Fibroblast of the aortic adventitia (primary cell): ENCODE measurements around the gene REEP5. TPM values are rescaled to one million over a fixed set of nuclear protein-coding genes. Genes with fewer than 3 reads are reported as not detected.
"Not testable (repeated sequence)": the region's sequence is repeated elsewhere in the genome, so short reads cannot be mapped to it uniquely, and the experiment has no call there.

ENCODE experiments used
- DNase-seq: peaks from one replicate; pipeline ENCODE4 v3.0.0-alpha.2; 2010; ENCODE audit warnings: low read depth
- H3K4me3 ChIP-seq: 2 replicates; pipeline ENCODE4 v1.5.1; 2011; ENCODE audit warnings: low read depth, mild to moderate bottlenecking, control low read depth, low read length, moderate library complexity
- CTCF ChIP-seq: IDR thresholded peaks from 2 replicates; pipeline ENCODE4 v1.5.1; 2011; ENCODE audit warnings: mild to moderate bottlenecking, low read length, control low read depth, inconsistent platforms; ENCODE audit not compliant: insufficient read depth
- total RNA-seq: library from RNA; depleted of rRNA; stranded (reverse); fragments of >200 nt; gene quantifications from 2 replicates; pipeline ENCODE4 v1.2.3, GENCODE V29; 2012; ENCODE audit warnings: low replicate concordance

REEP5 gene
- total RNA-seq, 1 donor: 60.0 TPM

- no peak for DNase-seq
- no peak for TF ChIP-seq CTCF
- no peak overlapping the region for H3K4me3 ChIP-seq
Observed at GRCh38 chr5:112914584-112914983, 7.4 kb downstream of the REEP5 start.

DNA sequence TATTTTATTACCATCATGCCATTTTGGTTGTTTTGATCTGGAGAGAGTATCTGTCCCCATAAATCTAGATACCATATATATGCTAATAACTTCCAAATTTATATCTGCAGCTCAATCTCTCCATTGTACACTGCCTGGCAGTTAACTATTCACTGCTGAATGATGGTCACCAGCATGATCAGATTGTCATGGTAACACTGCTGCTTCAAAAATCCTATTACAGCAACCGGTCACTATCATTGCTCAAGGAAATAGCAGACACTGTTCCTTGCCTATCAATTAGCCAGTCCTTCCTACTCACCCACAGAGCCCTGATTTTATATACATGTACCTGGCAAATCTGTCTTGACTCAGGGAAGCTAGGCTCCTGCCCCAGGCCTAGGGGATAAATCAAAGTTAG, 11.5 kb downstream of the REEP5 start:
- DNase-seq: no peak
- TF ChIP-seq CTCF: no peak
- H3K4me3 ChIP-seq: no peak overlapping the region

DNA sequence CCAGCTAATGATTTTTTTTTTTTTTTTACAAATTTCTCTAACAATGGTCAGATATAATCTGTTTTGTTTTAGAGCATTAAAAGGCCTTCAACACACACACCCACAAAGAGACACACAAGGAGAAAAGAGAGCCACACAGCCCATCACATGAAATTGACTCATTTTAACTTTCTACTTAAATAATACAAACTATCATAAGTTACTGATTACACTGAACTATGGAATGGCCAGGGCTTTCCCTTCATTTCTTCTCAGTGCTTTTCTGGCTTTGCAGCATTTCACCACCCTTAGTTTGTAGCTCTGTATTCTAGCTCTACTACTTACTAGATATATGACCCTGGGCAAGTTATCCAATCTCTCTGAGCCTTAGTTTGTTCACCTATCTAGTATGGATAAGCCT, 13.2 kb downstream of the REEP5 start:
- no peak overlapping the region for H3K4me3 ChIP-seq
- no peak for DNase-seq
- no peak for TF ChIP-seq CTCF

GRCh38 chr5:112907166-112907631, 14.8 kb downstream of the REEP5 start:
- H3K4me3 ChIP-seq: no peak overlapping the region
- TF ChIP-seq CTCF: no peak
- DNase-seq: no peak

DNA sequence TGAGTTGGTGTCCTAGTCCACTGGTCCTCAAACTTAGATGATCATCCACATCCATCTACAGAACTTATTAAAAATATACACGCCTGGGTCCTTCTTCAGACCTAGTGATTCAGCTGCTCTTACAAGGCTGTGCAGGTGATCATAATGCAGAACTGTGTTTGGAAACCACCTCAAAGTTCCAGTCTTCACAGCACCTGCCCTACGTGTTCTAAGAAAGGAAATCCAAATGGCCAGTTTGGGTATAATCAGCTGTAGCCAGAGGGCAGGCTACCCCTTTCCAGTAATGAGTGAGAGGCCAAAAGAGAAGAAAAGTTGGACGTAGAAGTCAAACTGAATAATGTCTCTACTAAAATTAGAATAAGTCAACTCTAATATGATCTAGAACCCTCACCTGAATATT, 15.4 kb downstream of the REEP5 start:
- DNase-seq: no peak
- no peak overlapping the region for H3K4me3 ChIP-seq
- no peak for TF ChIP-seq CTCF

- DNase-seq, H3K4me3 ChIP-seq: not testable (repeated sequence)
Observed at GRCh38 chr5:112904996-112905395, 17.0 kb downstream of the REEP5 start.

- DNase-seq: no peak
Observed at GRCh38 chr5:112902561-112902960, 19.5 kb downstream of the REEP5 start.

More at GRCh38 chr5:112902561-112902960, 19.5 kb downstream of the REEP5 start:
- TF ChIP-seq CTCF: no peak
- no peak overlapping the region for H3K4me3 ChIP-seq
